IMR-90 (cell line): ENCODE data around the gene ITPK1. TPM values are rescaled to one million over a fixed set of nuclear protein-coding genes. Genes with fewer than 3 reads are reported as not detected.

Experiments
- ATAC-seq: fragments of 200-7000 bp; cut with Tn5 transposase; 2 replicates; pipeline ENCODE4 v1.9.1; 2020; ENCODE audit warnings: low read depth, mild to moderate bottlenecking, moderate library complexity
- BruUV-seq: library from RNA; stranded (reverse); fragments of 400-500 nt; replicated peaks from 2 replicates; lab custom pipeline; 2021; lab: Mats Ljungman, UMichigan
- CTCF ChIA-PET: fragments of 300-600 bp; formaldehyde crosslinking; extraction: SDS; loops from one replicate; lab custom pipeline; 2021; ENCODE audit warnings: antibody characterized with exemption; lab: Yijun Ruan, JAX
- POLR2A ChIA-PET: fragments of 300-600 bp; sonication (Branson Sonifier 250); formaldehyde crosslinking; loops from one replicate; lab custom pipeline; 2022; ENCODE audit warnings: antibody characterized with exemption; ENCODE audit not compliant: unreplicated experiment; lab: Charles Lee
- DNase-seq: peaks from one replicate; pipeline ENCODE4 v3.0.0; 2013
- H2AFZ ChIP-seq: replicated peaks from 2 replicates; pipeline ENCODE3; 2013; ENCODE audit warnings: low read length, mild to moderate bottlenecking; ENCODE audit not compliant: poor library complexity
- H2AK5ac ChIP-seq: 2 replicates; pipeline ENCODE4 v1.6.1; 2013; ENCODE audit warnings: low read depth, low read length, inconsistent platforms
- H2AK9ac ChIP-seq: replicated peaks from 2 replicates; pipeline ENCODE3; 2013; ENCODE audit warnings: mild to moderate bottlenecking, low read depth, low read length, moderate library complexity; ENCODE audit not compliant: poor library complexity
- H2BK120ac ChIP-seq: 2 replicates; pipeline ENCODE4 v1.6.1; 2013; ENCODE audit warnings: low read depth, low read length, inconsistent platforms
- H2BK15ac ChIP-seq: 3 replicates; pipeline ENCODE4 v1.6.1; 2013; ENCODE audit warnings: low read depth, low read length, inconsistent platforms
- H2BK20ac ChIP-seq: 2 replicates; pipeline ENCODE4 v1.6.1; 2013; ENCODE audit warnings: low read depth, mild to moderate bottlenecking, inconsistent platforms, low read length, moderate library complexity
- H2BK5ac ChIP-seq: 2 replicates; pipeline ENCODE4 v1.6.1; 2013; ENCODE audit warnings: mild to moderate bottlenecking, low read depth, low read length, inconsistent platforms; ENCODE audit not compliant: poor library complexity, severe bottlenecking
- H3K14ac ChIP-seq: replicated peaks from 2 replicates; pipeline ENCODE4 v1.6.1; 2013; ENCODE audit warnings: low read depth, low read length, inconsistent platforms
- H3K18ac ChIP-seq: 2 replicates; pipeline ENCODE4 v1.6.1; 2013; ENCODE audit warnings: low read depth, low read length, control low read depth
- H3K23ac ChIP-seq: 2 replicates; pipeline ENCODE4 v1.6.1; 2013; ENCODE audit warnings: low read depth, low read length, inconsistent platforms
- H3K27ac ChIP-seq: 2 replicates; pipeline ENCODE4 v1.5.1; 2013; ENCODE audit warnings: mild to moderate bottlenecking, control low read depth, low read length; ENCODE audit not compliant: insufficient read depth
- H3K27me3 ChIP-seq: 2 replicates; pipeline ENCODE4 v1.6.1; 2013; ENCODE audit warnings: low read length; ENCODE audit not compliant: control insufficient read depth, insufficient read depth
- H3K36me3 ChIP-seq: 2 replicates; pipeline ENCODE4 v1.6.1; 2013; ENCODE audit warnings: low read length, mixed read lengths; ENCODE audit not compliant: control insufficient read depth, insufficient read depth
- H3K4ac ChIP-seq: 2 replicates; pipeline ENCODE4 v1.6.1; 2013; ENCODE audit warnings: low read depth, low read length, inconsistent platforms
- H3K4me1 ChIP-seq: 2 replicates; pipeline ENCODE4 v1.6.1; 2013; ENCODE audit warnings: low read length, mixed read lengths; ENCODE audit not compliant: control insufficient read depth, insufficient read depth
- H3K4me2 ChIP-seq: 2 replicates; pipeline ENCODE4 v1.6.1; 2013; ENCODE audit warnings: low read depth, mild to moderate bottlenecking, control low read depth, low read length, moderate library complexity
- H3K4me3 ChIP-seq: 2 replicates; pipeline ENCODE4 v1.5.1; 2013; ENCODE audit warnings: low read depth, mild to moderate bottlenecking, control low read depth, low read length, moderate library complexity; ENCODE audit not compliant: insufficient read depth
- H3K56ac ChIP-seq: 2 replicates; pipeline ENCODE4 v1.6.1; 2013; ENCODE audit warnings: low read length, inconsistent platforms; ENCODE audit not compliant: insufficient read depth; ENCODE audit errors: extremely low read depth
- H3K79me1 ChIP-seq, 2 experiments: 2 replicates each; pipeline ENCODE4 v1.6.1; 2013; ENCODE audit warnings: low read length in 2 of 2, inconsistent platforms in 1 of 2, low read depth in 1 of 2
- H3K9ac ChIP-seq: 2 replicates; pipeline ENCODE4 v1.6.1; 2013; ENCODE audit warnings: low read depth, low read length, control low read depth
- H3K9me1 ChIP-seq: 2 replicates; pipeline ENCODE4 v1.6.1; 2013; ENCODE audit warnings: low read length, inconsistent platforms; ENCODE audit not compliant: insufficient read depth
- H3K9me3 ChIP-seq: 2 replicates; pipeline ENCODE4 v1.6.1; 2013; ENCODE audit warnings: low read length; ENCODE audit not compliant: control insufficient read depth, insufficient read depth
- H4K20me1 ChIP-seq: 2 replicates; pipeline ENCODE4 v1.6.1; 2013; ENCODE audit warnings: low read length, inconsistent platforms; ENCODE audit not compliant: insufficient read depth
- H4K5ac ChIP-seq: 2 replicates; pipeline ENCODE4 v1.6.1; 2013; ENCODE audit warnings: mild to moderate bottlenecking, low read depth, low read length, control low read depth
- H4K8ac ChIP-seq, 2 experiments: 2 replicates each; pipeline ENCODE4 v1.6.1; 2013; ENCODE audit warnings: low read depth in 2 of 2, low read length in 2 of 2, control low read depth in 1 of 2, inconsistent platforms in 1 of 2
- H4K91ac ChIP-seq: 2 replicates; pipeline ENCODE4 v1.6.1; 2013; ENCODE audit warnings: low read depth, low read length, inconsistent platforms; ENCODE audit not compliant: insufficient read depth
- BHLHE40 ChIP-seq: fragments of 150-350 bp; IDR thresholded peaks from 2 replicates; pipeline ENCODE4 v1.6.1; 2016; ENCODE audit warnings: mild to moderate bottlenecking, low read depth, low read length
- CEBPB ChIP-seq: IDR thresholded peaks from 2 replicates; pipeline ENCODE4 v1.6.1; 2012; ENCODE audit warnings: low read depth, low read length, improper control_type of control experiment
- CHD1 ChIP-seq: IDR thresholded peaks from 2 replicates; pipeline ENCODE4 v1.6.1; 2012; ENCODE audit warnings: low read depth, low read length, improper control_type of control experiment
- CTCF ChIP-seq: conservative IDR thresholded peaks from 2 replicates; pipeline ENCODE4 v1.5.1; 2012; ENCODE audit warnings: mild to moderate bottlenecking, low read depth, low read length, improper control_type of control experiment
- FOS ChIP-seq: fragments of 150-350 bp; IDR thresholded peaks from 2 replicates; pipeline ENCODE4 v1.6.1; 2016; ENCODE audit warnings: low read depth, low read length
- MAFK ChIP-seq: IDR thresholded peaks from 2 replicates; pipeline ENCODE4 v1.6.1; 2012; ENCODE audit warnings: low read depth, low read length, improper control_type of control experiment
- MAZ ChIP-seq: IDR thresholded peaks from 2 replicates; pipeline ENCODE4 v1.6.1; 2012; ENCODE audit warnings: low read depth, mild to moderate bottlenecking, low read length, improper control_type of control experiment, moderate library complexity, borderline replicate concordance
- MXI1 ChIP-seq: IDR thresholded peaks from 2 replicates; pipeline ENCODE4 v1.6.1; 2012; ENCODE audit warnings: low read depth, mild to moderate bottlenecking, low read length, moderate library complexity, borderline replicate concordance
- POLR2A ChIP-seq: IDR thresholded peaks from 2 replicates; pipeline ENCODE4 v1.6.1; 2012; ENCODE audit warnings: mild to moderate bottlenecking, low read depth, low read length
- RAD21 ChIP-seq: IDR thresholded peaks from 2 replicates; pipeline ENCODE4 v1.6.1; 2012; ENCODE audit warnings: low read length, improper control_type of control experiment
- RCOR1 ChIP-seq: IDR thresholded peaks from 2 replicates; pipeline ENCODE4 v1.6.1; 2012; ENCODE audit warnings: mild to moderate bottlenecking, low read length, improper control_type of control experiment; ENCODE audit not compliant: insufficient replicate concordance
- RFX5 ChIP-seq: IDR thresholded peaks from 2 replicates; pipeline ENCODE4 v1.8.0; 2012; ENCODE audit warnings: low read depth, mild to moderate bottlenecking, low read length, moderate library complexity
- USF2 ChIP-seq: fragments of 150-350 bp; IDR thresholded peaks from 2 replicates; pipeline ENCODE4 v1.6.1; 2017; ENCODE audit warnings: mild to moderate bottlenecking, antibody characterized with exemption, low read length, low read depth
- WGBS, 2 experiments: methylation state at CpG; one replicate each; pipeline versions ENCODE4 v1.1.5 to v1.1.7; 2013; ENCODE audit warnings: missing lambda C conversion rate in 2 of 2; ENCODE audit not compliant: insufficient read length in 1 of 2; ENCODE audit errors: extremely low coverage in 2 of 2; 5-methylcytosine and 5-hydroxymethylcytosine counted together
- dilution Hi-C: fragments of 300-500 bp; cut with HindIII; formaldehyde crosslinking; loops from one replicate; pipeline ENCODE4 v1.14.3; 2018; ENCODE audit warnings: low sequenced_read_pairs; ENCODE audit not compliant: unreplicated experiment
- in situ Hi-C: fragments of 300-500 bp; cut with MboI; formaldehyde crosslinking; loops from 3 replicates; pipeline ENCODE4 v1.14.3; 2019; ENCODE audit warnings: low sequenced_read_pairs, inconsistent platforms, mixed read lengths
- intact Hi-C: fragments of 100-400 bp; cut with micrococcal nuclease; formaldehyde crosslinking; loops from 2 replicates; pipeline ENCODE4 v1.10.0; 2022
- polyA plus RNA-seq, 3 experiments: library from polyadenylated mRNA; depleted of rRNA; stranded (reverse); fragments of >200 nt; gene quantifications; 2 replicates each; pipeline ENCODE4 v1.2.3, GENCODE V29; 2012; ENCODE audit warnings: low replicate concordance in 1 of 3
- total RNA-seq: library from RNA; depleted of rRNA; stranded (reverse); fragments of >200 nt; gene quantifications from 2 replicates; pipeline ENCODE4 v1.2.3, GENCODE V29; 2012

The ITPK1 gene
- total and polyA plus RNA-seq, 2 of the 4 experiments (the other 2 are of a cell fraction): 21.7 to 26.9 TPM

- Histone ChIP-seq H4K20me1 (no peaks in the 10 kb centered on the region), H3K36me3 (no peaks in the 10 kb centered on the region), H4K8ac (no peak overlapping the region), H2BK15ac (no peak overlapping the region), H3K79me1 (no peaks in the 10 kb centered on the region), H3K4me2 (no peak overlapping the region), H3K27ac (no peak overlapping the region), H3K9me1 (no peaks in the 10 kb centered on the region; the same call in 1 of the 2 replicates), H2BK120ac (no peak overlapping the region), H4K5ac (no peak overlapping the region), H3K23ac (no peak overlapping the region), H3K18ac (no peak overlapping the region), H3K56ac (no peak overlapping the region), H2AFZ (no peak overlapping the region), H2AK9ac (no peak overlapping the region), H3K27me3 (peaks cover 2% of the 10 kb centered on the region; the same call in 1 of the 2 replicates), H3K4ac (no peak overlapping the region), H2AK5ac (no peak overlapping the region), H3K4me1 (no peaks in the 10 kb centered on the region), H2BK5ac (no peak overlapping the region), H3K9me3 (no peaks in the 10 kb centered on the region), H3K14ac (no peak overlapping the region), H3K9ac (no peak overlapping the region), H4K91ac (no peak overlapping the region), H3K4me3 (no peak overlapping the region), H2BK20ac (no peak overlapping the region)
- WGBS, 2 experiments: 81% methylated on average over 7 of the region's 14 CpGs; no CpG with 5 or more reads in 1 of the 2 experiments
- TF ChIP-seq MXI1: no peak
- TF ChIP-seq CHD1: no peak
- no peak for TF ChIP-seq RAD21
- no peak for TF ChIP-seq CEBPB
- TF ChIP-seq CTCF: no peak
- TF ChIP-seq POLR2A: no peak
- no peak for TF ChIP-seq RCOR1
- TF ChIP-seq RFX5: no peak
- no peak for TF ChIP-seq USF2
- TF ChIP-seq MAFK: no peak
- TF ChIP-seq FOS: no peak
- no peak for TF ChIP-seq BHLHE40
- TF ChIP-seq MAZ: no peak
- BruUV-seq: no TSS peak
- no peak for DNase-seq
- in situ Hi-C loops (no loop called here), intact Hi-C loops (no loop called here), dilution Hi-C loops (no loop called here)
- ChIA-PET POLR2A (no interaction called here), CTCF (interaction anchor here (0.5 kb wide), 1 partner anchor 142 kb away, joined by 3 read pairs; no protein-coding TSS in a partner anchor)
- ATAC-seq: no peak
These were observed 147.3 kb downstream of the ITPK1 start for GRCh38 chr14:92968291-92969020.
